Ascending aorta (tissue), 2 donors: Measurements from ENCODE around the gene ARID1A. TPM values are rescaled to one million over a fixed set of nuclear protein-coding genes. Genes with fewer than 3 reads are reported as not detected.

Experiments
- DNase-seq, 2 donors: peaks; one replicate each; pipeline ENCODE4 v3.0.0-alpha.2; 2019; ENCODE audit warnings: low spot score in 2 of 2
- H3K27ac ChIP-seq, 2 donors: fragments of 200-600 bp; sonication (generic); one replicate each; pipeline ENCODE4 v1.5.1; 2016 to 2017; ENCODE audit warnings: mild to moderate bottlenecking in 1 of 2
- H3K27me3 ChIP-seq: fragments of 200-600 bp; sonication (generic); one replicate; pipeline ENCODE4 v1.5.1; 2017
- H3K36me3 ChIP-seq, 2 donors: fragments of 200-600 bp; sonication (generic); one replicate each; pipeline ENCODE4 v1.5.1; 2016
- H3K4me1 ChIP-seq, 2 donors: fragments of 200-600 bp; sonication (generic); one replicate each; pipeline ENCODE4 v1.5.1; 2016 to 2017; ENCODE audit warnings: mild to moderate bottlenecking in 1 of 2
- H3K4me3 ChIP-seq, 2 donors: fragments of 200-600 bp; sonication (generic); one replicate each; pipeline ENCODE4 v1.5.1; 2016 to 2017; ENCODE audit warnings: mild to moderate bottlenecking in 1 of 2
- H3K9me3 ChIP-seq, 2 donors: fragments of 200-600 bp; sonication (generic); one replicate each; pipeline ENCODE4 v1.5.1; 2016
- CTCF ChIP-seq, 3 experiments: fragments of 200-600 bp in 2 of 3; fragments of 450-650 bp in 1 of 3; sonication (generic) in 2 of 3; IDR thresholded peaks; one replicate each; pipeline ENCODE4 v1.5.1; 2016 to 2019; ENCODE audit warnings: antibody characterized with exemption in 3 of 3, mild to moderate bottlenecking in 1 of 3, moderate library complexity in 1 of 3
- intact Hi-C: fragments of 100-400 bp; cut with DNase I; formaldehyde crosslinking; loops from one replicate; pipeline ENCODE4 v1.15.1; 2023
- total RNA-seq: library from RNA; depleted of rRNA; stranded (reverse); fragments of >200 nt; gene quantifications from one replicate; pipeline ENCODE4 v1.1.0, GENCODE V29; 2016

The ARID1A gene
- total RNA-seq, 1 donor from 2014 or later: 104 TPM

- TF ChIP-seq CTCF (IDR thresholded peaks at IDR 0.05): no peak
- Histone ChIP-seq H3K4me1 (peaks cover 14 to 69% of the 10 kb centered on the region in 2 donors), H3K36me3 (peaks cover 15 to 19% of the 10 kb centered on the region in 2 donors), H3K9me3 (no peaks in the 10 kb centered on the region), H3K27ac (no peak overlapping the region), H3K27me3 (no peaks in the 10 kb centered on the region), H3K4me3 (no peak overlapping the region)
- no peak for DNase-seq
- intact Hi-C loops: no loop called here
These were observed 31.0 kb downstream of the ARID1A start for GRCh38 chr1:26726784-26727183.

- H3K4me1 ChIP-seq: peaks cover 11 to 62% of the 10 kb centered on the region in 2 donors
- intact Hi-C loops: no loop called here
- peaks cover 21 to 26% of the 10 kb centered on the region in 2 donors for H3K36me3 ChIP-seq
- TF ChIP-seq CTCF (IDR thresholded peaks at IDR 0.05): no peak
- H3K9me3 ChIP-seq: no peaks in the 10 kb centered on the region
- no peak overlapping the region for H3K4me3 ChIP-seq
- DNase-seq: no peak
- no peak overlapping the region for H3K27ac ChIP-seq
- H3K27me3 ChIP-seq: no peaks in the 10 kb centered on the region
These were observed 31.7 kb downstream of the ARID1A start for GRCh38 chr1:26727476-26727875.

GRCh38 chr1:26728645-26729044, 32.8 kb downstream of the ARID1A start:
- H3K27me3 ChIP-seq: no peaks in the 10 kb centered on the region

GRCh38 chr1:26729633-26730032, 33.8 kb downstream of the ARID1A start:
- intact Hi-C loops: no loop called here

More at GRCh38 chr1:26728645-26729044, 32.8 kb downstream of the ARID1A start:
- no peak for DNase-seq
- Histone ChIP-seq H3K4me3 (no peak overlapping the region), H3K36me3 (peaks cover 33 to 38% of the 10 kb centered on the region in 2 donors), H3K27ac (no peak overlapping the region), H3K4me1 (peaks cover 2 to 51% of the 10 kb centered on the region in 2 donors), H3K9me3 (no peaks in the 10 kb centered on the region)
- TF ChIP-seq CTCF (IDR thresholded peaks at IDR 0.05): no peak
- intact Hi-C loops: no loop called here

GRCh38 chr1:26730695-26731094, 34.9 kb downstream of the ARID1A start:
- no peak for TF ChIP-seq CTCF (IDR thresholded peaks at IDR 0.05)
- Histone ChIP-seq H3K4me1 (peaks cover 0 to 38% of the 10 kb centered on the region in 2 donors), H3K36me3 (peaks cover 45 to 55% of the 10 kb centered on the region in 2 donors), H3K27me3 (no peaks in the 10 kb centered on the region), H3K9me3 (no peaks in the 10 kb centered on the region), H3K4me3 (no peak overlapping the region), H3K27ac (no peak overlapping the region)
- intact Hi-C loops: no loop called here
- DNase-seq: no peak

More at GRCh38 chr1:26729633-26730032, 33.8 kb downstream of the ARID1A start:
- H3K9me3 ChIP-seq: no peaks in the 10 kb centered on the region
- TF ChIP-seq CTCF (IDR thresholded peaks at IDR 0.05): no peak
- H3K27me3 ChIP-seq: no peaks in the 10 kb centered on the region
- DNase-seq: no peak
- H3K27ac ChIP-seq: no peak overlapping the region
- H3K4me3 ChIP-seq: no peak overlapping the region
- peaks cover 0 to 45% of the 10 kb centered on the region in 2 donors for H3K4me1 ChIP-seq
- peaks cover 37 to 47% of the 10 kb centered on the region in 2 donors for H3K36me3 ChIP-seq
